K562 (cell line): ENCODE results near the gene METTL2B. TPM values are rescaled to one million over a fixed set of nuclear protein-coding genes. Genes with fewer than 3 reads are reported as not detected.
"Not testable (repeated sequence)": the region's sequence is repeated elsewhere in the genome, so short reads cannot be mapped to it uniquely, and the experiment has no call there.

Source experiments
- ATF7 ChIP-seq: fragments of 450-650 bp; IDR thresholded peaks from 2 replicates; pipeline ENCODE4 v1.7.1; 2014; ENCODE audit warnings: mild to moderate bottlenecking, moderate library complexity
- EP300 ChIP-seq: IDR thresholded peaks from 2 replicates; pipeline ENCODE4 v1.6.1; 2012; ENCODE audit warnings: low read length, improper control_type of control experiment
- KAT7 ChIP-seq: sonication (generic); formaldehyde crosslinking; IDR thresholded peaks from 2 replicates; pipeline ENCODE4 v1.8.0; 2022; ENCODE audit warnings: missing genetic modification reagents, mild to moderate bottlenecking, borderline replicate concordance
- L3MBTL2 ChIP-seq: fragments of 450-650 bp; IDR thresholded peaks from 2 replicates; pipeline ENCODE4 v1.6.1; 2016; ENCODE audit warnings: mild to moderate bottlenecking, moderate library complexity
- PCBP1 ChIP-seq: fragments of 200-400 bp; formaldehyde crosslinking; IDR thresholded peaks from 2 replicates; pipeline ENCODE4 v1.6.1; 2018; ENCODE audit warnings: mild to moderate bottlenecking, low read depth, low read length; ENCODE audit not compliant: poor library complexity, severe bottlenecking
- PML ChIP-seq: IDR thresholded peaks from 2 replicates; pipeline ENCODE4 v1.6.1; 2012; ENCODE audit warnings: low read length, inconsistent platforms
- POLR2AphosphoS2 ChIP-seq: IDR thresholded peaks from 2 replicates; pipeline ENCODE4 v1.6.1; 2012; ENCODE audit warnings: low read length, improper control_type of control experiment
- SP1 ChIP-seq: sonication (generic); formaldehyde crosslinking; IDR thresholded peaks from 2 replicates; pipeline ENCODE4 v1.8.1; 2022; ENCODE audit warnings: mild to moderate bottlenecking, missing genetic modification reagents
- ZBTB2 ChIP-seq: fragments of 450-650 bp; IDR thresholded peaks from 2 replicates; pipeline ENCODE4 v1.6.1; 2016; ENCODE audit warnings: antibody characterized with exemption
- ZBTB40 ChIP-seq, 2 experiments: fragments of 450-650 bp in 1 of 2; sonication (generic) in 1 of 2; formaldehyde crosslinking in 1 of 2; IDR thresholded peaks; 2 replicates each; pipeline versions ENCODE4 v1.7.1 to v1.9.0; 2016 to 2022; ENCODE audit warnings: inconsistent platforms in 1 of 2, mild to moderate bottlenecking in 1 of 2, missing genetic modification reagents in 1 of 2
- ZNF584 ChIP-seq: fragments of 200-800 bp; sonication (Bioruptor generic); IDR thresholded peaks from 2 replicates; pipeline ENCODE4 v1.6.1; 2016; ENCODE audit warnings: low read depth, mild to moderate bottlenecking, missing genetic modification characterization, missing compliant biosample characterization
- ZNF740 ChIP-seq, 3 experiments: fragments of 200-800 bp in 1 of 3; sonication (Bioruptor generic) in 1 of 3; sonication (generic) in 1 of 3; formaldehyde crosslinking in 1 of 3; IDR thresholded peaks; 2 replicates each; pipeline versions ENCODE4 v1.6.1 to v1.8.0; 2016 to 2022; ENCODE audit warnings: mild to moderate bottlenecking in 2 of 3, missing compliant biosample characterization in 2 of 3, missing genetic modification characterization in 2 of 3, missing genetic modification reagents in 1 of 3
- polyA plus RNA-seq, 8 experiments: library from polyadenylated mRNA; depleted of rRNA in 4 of 8; stranded (reverse) in 5 of 8; unstranded in 3 of 8; fragments of >200 nt; fragmentation: Nextera tagmentation in 2 of 8; fragmentation: Illumina TruSeq in 1 of 8; extraction: Ambion mirVana in 2 of 8; extraction: Trizol in 1 of 8; gene quantifications; 2 replicates each; pipeline versions ENCODE4 v1.2.1 to v1.2.3, GENCODE V29; 2011 to 2014; ENCODE audit warnings: inconsistent platforms in 1 of 8, missing spikeins in 1 of 8
- total RNA-seq, 7 experiments: library from RNA; depleted of rRNA in 6 of 7; stranded (reverse); fragments of >200 nt in 6 of 7; fragmentation: Illumina TruSeq in 2 of 7; extraction: Trizol in 2 of 7; gene quantifications; 2 replicates each; pipeline versions ENCODE4 v1.2.1 to v1.2.3, GENCODE V29; 2011 to 2021; ENCODE audit warnings: low replicate concordance in 1 of 7

METTL2B gene
- total and polyA plus RNA-seq, 9 of the 15 experiments (the other 6 are each of a cell fraction or from before 2014, with no cell fraction given) = 35.9 to 95.7 (median 79.2) TPM

GRCh38 chr7:128476402-128477335, at the start of gene METTL2B (continued):
- peak; percentile 96 for TF ChIP-seq ZBTB40 (IDR thresholded peaks at IDR 0.05)
- not testable (repeated sequence) for TF ChIP-seq ZBTB40 (CRISPR knock-in tag; IDR thresholded peaks at IDR 0.05); ZNF740 (tag; IDR thresholded peaks at IDR 0.05)
- TF ChIP-seq EP300 = peak; percentile 33; the same call in 1 of the 2 replicates
- 0 out of 2 replicates have a peak, but pooled peaks have one; percentile 25 for TF ChIP-seq ZBTB2
- peak; percentile 98 for TF ChIP-seq L3MBTL2
- 0 out of 2 replicates have a peak, but pooled peaks have one; percentile 56 for TF ChIP-seq ZNF584 (CRISPR knock-in tag)
- peak; percentile 85 for TF ChIP-seq PCBP1
- TF ChIP-seq POLR2AphosphoS2 = peak; percentile 43; the same call in 1 of the 2 replicates
- peak; percentile 96 for TF ChIP-seq SP1
- peak; percentile 98; the same call in 1 of the 2 replicates for TF ChIP-seq KAT7 (CRISPR knock-in tag)
- TF ChIP-seq PML = peak; percentile 88
- TF ChIP-seq ZNF740 (CRISPR knock-in tag; IDR thresholded peaks at IDR 0.05) = 0 out of 2 replicates have a peak, but pooled peaks have one; percentile 44
- TF ChIP-seq ATF7 = peak; percentile 72; the same call in 1 of the 2 replicates
